Measurements from ENCODE around the gene GSTM1. TPM values are rescaled to one million over a fixed set of nuclear protein-coding genes. Genes with fewer than 3 reads are reported as not detected.
A peak's percentile ranks its signal among the peaks of the same experiment; 100 is the strongest.
"Not testable (repeated sequence)": the region's sequence is repeated elsewhere in the genome, so short reads cannot be mapped to it uniquely, and the experiment has no call there.

GSTM1 gene
- polyA plus RNA-seq, 3 donors = 13.5 to 27.7 TPM; not detected in 1

- Histone ChIP-seq H4K20me1 (ENCODE audit: insufficient read depth, low read length) (no peaks in the 10 kb centered on the region), H3K79me2 (ENCODE audit: insufficient read depth, low read length) (no peaks in the 10 kb centered on the region), H3K36me3 (replicated peaks in 1 of 2; ENCODE audit: control insufficient read depth in 1 of 2, insufficient read depth in 2 of 2, low read length in 2 of 2) (no peaks in the 10 kb centered on the region), H3K4me2 (replicated peaks; ENCODE audit: extremely low read depth, low read length, poor library complexity, severe bottlenecking) (no peak overlapping the region), H2AFZ (ENCODE audit: insufficient read depth, low read depth, low read length, poor library complexity, severe bottlenecking) (no peak overlapping the region), H3K9me3 (replicated peaks in 1 of 2; ENCODE audit: control insufficient read depth in 1 of 2, insufficient read depth in 1 of 2, low read length in 2 of 2) (peaks cover 32 to 34% of the 10 kb centered on the region in 2 donors), H3K9ac (ENCODE audit: insufficient read depth, low read length, poor library complexity, severe bottlenecking) (no peak overlapping the region), H3K27ac (ENCODE audit: low read depth in 1 of 2, low read length in 2 of 2) (no peak overlapping the region), H3K4me1 (ENCODE audit: control insufficient read depth in 1 of 2, insufficient read depth in 2 of 2, low read length in 2 of 2) (peaks cover 0 to 2% of the 10 kb centered on the region in 2 donors), H3K4me3 (replicated peaks in 1 of 3; ENCODE audit: low read depth in 2 of 3, low read length in 3 of 3) (no peak overlapping the region), H3K27me3 (ENCODE audit: control insufficient read depth in 2 of 2, insufficient read depth in 2 of 2, low read length in 2 of 2) (no peaks in the 10 kb centered on the region)
- WGBS (ENCODE audit: insufficient coverage) = 80% methylated on average over 8 of the region's 8 CpGs
- Mint-ChIP-seq H3K27ac (peak overlapping the region in 1 of 7 donors; percentile 54), H3K4me3 (no peak overlapping the region), H3K4me1 (peaks cover 8% of the 10 kb centered on the region), H3K36me3 (peaks cover 0 to 8% of the 10 kb centered on the region in 2 donors), H3K27me3 (ENCODE audit: low read depth in 3 of 3) (peaks cover 0 to 2% (median 0%) of the 10 kb centered on the region in 3 donors), H3K9me3 (peaks cover 33 to 49% (median 40%) of the 10 kb centered on the region in 7 donors)
- DNase-seq = no peak
- intact Hi-C loops (cut with micrococcal nuclease) = no loop called here
- no peak for TF ChIP-seq CTCF (IDR thresholded peaks at IDR 0.05)
Measured at GRCh38 chr1:109704173-109704572, 16.6 kb downstream of the GSTM1 start.

DNA sequence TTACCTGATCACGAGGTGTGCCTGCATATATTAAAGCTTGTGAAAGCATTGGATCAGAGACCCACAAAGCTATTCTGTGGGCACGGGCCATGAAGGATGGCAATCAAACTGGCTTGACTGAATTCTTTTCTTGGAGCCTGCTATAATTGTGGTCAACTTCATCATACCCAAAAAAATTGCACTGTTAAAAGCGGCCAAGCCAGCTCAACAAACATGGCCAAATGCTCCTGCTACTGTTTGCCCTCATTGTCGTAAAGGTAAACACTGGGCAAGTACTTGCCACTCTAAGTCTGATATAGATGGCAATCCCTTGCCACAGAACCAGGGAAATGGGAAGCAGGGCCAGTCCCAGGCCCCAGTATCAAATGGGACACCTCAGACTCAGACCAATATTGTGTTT lies 17.8 kb downstream of the GSTM1 start:
- intact Hi-C loops (cut with micrococcal nuclease) = no loop called here
- H3K27me3 Mint-ChIP-seq (ENCODE audit: low read depth in 3 of 3) = peaks cover 0 to 2% (median 0%) of the 10 kb centered on the region in 3 donors
- H3K36me3 Mint-ChIP-seq = peaks cover 0 to 11% of the 10 kb centered on the region in 2 donors
- no peaks in the 10 kb centered on the region for H3K79me2 ChIP-seq (ENCODE audit: insufficient read depth, low read length)
- 98% methylated on average over 4 of the region's 4 CpGs for WGBS (ENCODE audit: insufficient coverage)
- TF ChIP-seq CTCF (IDR thresholded peaks at IDR 0.05) = no peak
- no peaks in the 10 kb centered on the region for H4K20me1 ChIP-seq (ENCODE audit: insufficient read depth, low read length)
- no peak for DNase-seq
- no peak overlapping the region for H3K27ac ChIP-seq (ENCODE audit: low read depth in 1 of 2, low read length in 2 of 2)
- H2AFZ ChIP-seq (ENCODE audit: insufficient read depth, low read depth, low read length, poor library complexity, severe bottlenecking) = no peak overlapping the region
- peaks cover 38 to 58% (median 47%) of the 10 kb centered on the region in 7 donors for H3K9me3 Mint-ChIP-seq
- H3K27me3 ChIP-seq (ENCODE audit: control insufficient read depth in 2 of 2, insufficient read depth in 2 of 2, low read length in 2 of 2) = no peaks in the 10 kb centered on the region
- H3K4me2 ChIP-seq (replicated peaks; ENCODE audit: extremely low read depth, low read length, poor library complexity, severe bottlenecking) = no peak overlapping the region
- H3K27ac Mint-ChIP-seq = no peak overlapping the region
- H3K36me3 ChIP-seq (replicated peaks in 1 of 2; ENCODE audit: control insufficient read depth in 1 of 2, insufficient read depth in 2 of 2, low read length in 2 of 2) = no peaks in the 10 kb centered on the region
- H3K4me1 Mint-ChIP-seq = peaks cover 8% of the 10 kb centered on the region
- H3K9me3 ChIP-seq (replicated peaks in 1 of 2; ENCODE audit: control insufficient read depth in 1 of 2, insufficient read depth in 1 of 2, low read length in 2 of 2) = peaks cover 41 to 42% of the 10 kb centered on the region in 2 donors
- H3K4me3 ChIP-seq (replicated peaks in 1 of 3; ENCODE audit: low read depth in 2 of 3, low read length in 3 of 3) = no peak overlapping the region
- peaks cover 0 to 2% of the 10 kb centered on the region in 2 donors for H3K4me1 ChIP-seq (ENCODE audit: control insufficient read depth in 1 of 2, insufficient read depth in 2 of 2, low read length in 2 of 2)
- H3K9ac ChIP-seq (ENCODE audit: insufficient read depth, low read length, poor library complexity, severe bottlenecking) = no peak overlapping the region
- H3K4me3 Mint-ChIP-seq = no peak overlapping the region

- H3K9ac ChIP-seq (ENCODE audit: insufficient read depth, low read length, poor library complexity, severe bottlenecking); H3K4me2 ChIP-seq (replicated peaks; ENCODE audit: extremely low read depth, low read length, poor library complexity, severe bottlenecking); H3K27ac ChIP-seq (ENCODE audit: low read depth in 1 of 2, low read length in 2 of 2); H3K79me2 ChIP-seq (ENCODE audit: insufficient read depth, low read length); H3K4me3 ChIP-seq (replicated peaks in 1 of 3; ENCODE audit: low read depth in 2 of 3, low read length in 3 of 3); H4K20me1 ChIP-seq (ENCODE audit: insufficient read depth, low read length); H2AFZ ChIP-seq (ENCODE audit: insufficient read depth, low read depth, low read length, poor library complexity, severe bottlenecking); intact Hi-C loops (cut with micrococcal nuclease); H3K27ac Mint-ChIP-seq; H3K4me3 Mint-ChIP-seq; H3K36me3 ChIP-seq (replicated peaks in 1 of 2; ENCODE audit: control insufficient read depth in 1 of 2, insufficient read depth in 2 of 2, low read length in 2 of 2); DNase-seq: not testable (repeated sequence)
- H3K27me3 Mint-ChIP-seq (ENCODE audit: low read depth in 3 of 3) = peaks cover 3 to 13% (median 10%) of the 10 kb centered on the region in 3 donors
- H3K36me3 Mint-ChIP-seq = peaks cover 0 to 11% of the 10 kb centered on the region in 2 donors
- peaks cover 7 to 10% of the 10 kb centered on the region in 2 donors for H3K4me1 ChIP-seq (ENCODE audit: control insufficient read depth in 1 of 2, insufficient read depth in 2 of 2, low read length in 2 of 2)
- peaks cover 0 to 11% of the 10 kb centered on the region in 2 donors for H3K27me3 ChIP-seq (ENCODE audit: control insufficient read depth in 2 of 2, insufficient read depth in 2 of 2, low read length in 2 of 2)
- H3K9me3 ChIP-seq (replicated peaks in 1 of 2; ENCODE audit: control insufficient read depth in 1 of 2, insufficient read depth in 1 of 2, low read length in 2 of 2) = peaks cover 32 to 33% of the 10 kb centered on the region in 2 donors
- H3K9me3 Mint-ChIP-seq = peaks cover 28 to 46% (median 34%) of the 10 kb centered on the region in 7 donors
- H3K4me1 Mint-ChIP-seq = peaks cover 15% of the 10 kb centered on the region
- 50% methylated on average over 2 of the region's 4 CpGs for WGBS (ENCODE audit: insufficient coverage)
Measured at GRCh38 chr1:109708949-109709348, 21.3 kb downstream of the GSTM1 start.

All from CD14-positive monocyte (primary cell).